CD14-positive monocyte (primary cell): ENCODE results near the gene ARPC1B. TPM values are rescaled to one million over a fixed set of nuclear protein-coding genes. Genes with fewer than 3 reads are reported as not detected.
A peak's percentile ranks its signal among the peaks of the same experiment; 100 is the strongest.
"Not testable (repeated sequence)": the region's sequence is repeated elsewhere in the genome, so short reads cannot be mapped to it uniquely, and the experiment has no call there.

Experiments
- DNase-seq, 3 donors: peaks; one replicate each; pipeline ENCODE4 v3.0.0-alpha.2; 2011 to 2022
- H2AFZ ChIP-seq: 2 replicates; pipeline ENCODE4 v1.6.0; 2012; ENCODE audit warnings: mild to moderate bottlenecking, low read depth, low read length, inconsistent platforms; ENCODE audit not compliant: insufficient read depth, poor library complexity, severe bottlenecking
- H3K27ac ChIP-seq, 2 donors: 1 replicate in 1 of 2; 2 replicates in 1 of 2; pipeline ENCODE4 v1.5.1; 2012 to 2013; ENCODE audit warnings: low read length in 2 of 2, control low read depth in 1 of 2, inconsistent platforms in 1 of 2, low read depth in 1 of 2, mild to moderate bottlenecking in 1 of 2
- H3K27me3 ChIP-seq, 2 donors: one replicate each; pipeline versions ENCODE4 v1.6.0 to v1.6.1; 2011 to 2013; ENCODE audit warnings: low read length in 2 of 2; ENCODE audit not compliant: control insufficient read depth in 2 of 2, insufficient read depth in 2 of 2
- H3K36me3 ChIP-seq, 2 donors: replicated peaks in 1 of 2; 1 replicate in 1 of 2; 2 replicates in 1 of 2; pipeline versions ENCODE4 v1.5.1 to v1.6.1; 2012 to 2013; ENCODE audit warnings: low read length in 2 of 2, control low read depth in 1 of 2, inconsistent platforms in 1 of 2, mild to moderate bottlenecking in 1 of 2; ENCODE audit not compliant: insufficient read depth in 2 of 2, control insufficient read depth in 1 of 2
- H3K4me1 ChIP-seq, 2 donors: 1 replicate in 1 of 2; 2 replicates in 1 of 2; pipeline versions ENCODE4 v1.5.1 to v1.6.1; 2012 to 2013; ENCODE audit warnings: low read length in 2 of 2, control low read depth in 1 of 2, inconsistent platforms in 1 of 2, mild to moderate bottlenecking in 1 of 2, moderate library complexity in 1 of 2; ENCODE audit not compliant: insufficient read depth in 2 of 2, control insufficient read depth in 1 of 2
- H3K4me2 ChIP-seq: replicated peaks from 2 replicates; pipeline ENCODE3; 2012; ENCODE audit warnings: low read length, moderate library complexity, mild to moderate bottlenecking; ENCODE audit not compliant: poor library complexity, severe bottlenecking; ENCODE audit errors: extremely low read depth
- H3K4me3 ChIP-seq, 3 experiments: fragments of 200-600 bp in 1 of 3; sonication (generic) in 1 of 3; replicated peaks in 1 of 3; 1 replicate in 2 of 3; 2 replicates in 1 of 3; pipeline ENCODE4 v1.5.1; 2011 to 2013; ENCODE audit warnings: low read length in 3 of 3, mild to moderate bottlenecking in 3 of 3, control low read depth in 2 of 3, low read depth in 2 of 3, inconsistent platforms in 1 of 3, moderate library complexity in 1 of 3
- H3K79me2 ChIP-seq: 2 replicates; pipeline ENCODE4 v1.6.0; 2012; ENCODE audit warnings: mild to moderate bottlenecking, control low read depth, inconsistent platforms, low read length, moderate library complexity; ENCODE audit not compliant: insufficient read depth
- H3K9ac ChIP-seq: 2 replicates; pipeline ENCODE4 v1.6.0; 2017; ENCODE audit warnings: low read length, mild to moderate bottlenecking; ENCODE audit not compliant: insufficient read depth, poor library complexity, severe bottlenecking
- H3K9me3 ChIP-seq, 2 donors: replicated peaks in 1 of 2; 1 replicate in 1 of 2; 2 replicates in 1 of 2; pipeline versions ENCODE4 v1.5.1 to v1.6.1; 2012 to 2013; ENCODE audit warnings: low read length in 2 of 2, control low read depth in 1 of 2; ENCODE audit not compliant: control insufficient read depth in 1 of 2, insufficient read depth in 1 of 2
- H4K20me1 ChIP-seq: 2 replicates; pipeline ENCODE4 v1.6.0; 2012; ENCODE audit warnings: mild to moderate bottlenecking, low read length, control low read depth, moderate library complexity; ENCODE audit not compliant: insufficient read depth
- H3K27ac Mint-ChIP-seq, 7 donors: one replicate each; pipeline ENCODE4 v1.8.0; 2020; ENCODE audit warnings: mild to moderate bottlenecking in 7 of 7, mixed read lengths in 7 of 7, moderate library complexity in 6 of 7, inconsistent platforms in 2 of 7
- H3K27me3 Mint-ChIP-seq, 3 donors: one replicate each; pipeline ENCODE4 v1.8.0; 2021 to 2022; ENCODE audit warnings: low read depth in 3 of 3, mild to moderate bottlenecking in 3 of 3, mixed read lengths in 3 of 3, moderate library complexity in 3 of 3, inconsistent platforms in 1 of 3
- H3K36me3 Mint-ChIP-seq, 2 donors: one replicate each; pipeline ENCODE4 v1.8.0; 2020; ENCODE audit warnings: mixed read lengths in 2 of 2, inconsistent platforms in 1 of 2, mild to moderate bottlenecking in 1 of 2
- H3K4me1 Mint-ChIP-seq: one replicate; pipeline ENCODE4 v1.8.0; 2020; ENCODE audit warnings: mild to moderate bottlenecking, mixed read lengths
- H3K4me3 Mint-ChIP-seq, 2 donors: one replicate each; pipeline ENCODE4 v1.8.0; 2020; ENCODE audit warnings: mild to moderate bottlenecking in 2 of 2, mixed read lengths in 2 of 2, moderate library complexity in 1 of 2
- H3K9me3 Mint-ChIP-seq, 7 donors: one replicate each; pipeline ENCODE4 v1.8.0; 2020 to 2022; ENCODE audit warnings: mixed read lengths in 7 of 7, mild to moderate bottlenecking in 6 of 7, moderate library complexity in 6 of 7, inconsistent platforms in 2 of 7
- WGBS: methylation state at CpG from one replicate; pipeline ENCODE4 v1.1.5; 2013; ENCODE audit warnings: missing lambda C conversion rate; ENCODE audit not compliant: insufficient coverage; 5-methylcytosine and 5-hydroxymethylcytosine counted together
- intact Hi-C, 2 donors: fragments of 100-400 bp; cut with micrococcal nuclease; formaldehyde crosslinking; loops; one replicate each; pipeline versions ENCODE4 v1.15.0 to v1.15.1; 2023
- polyA plus RNA-seq, 3 donors: library from polyadenylated mRNA; depleted of rRNA in 1 of 3; unstranded in 2 of 3; stranded (reverse) in 1 of 3; fragments of 300-500 nt in 2 of 3; fragments of >200 nt in 1 of 3; fragmentation: Illumina TruSeq in 2 of 3; gene quantifications; 1 replicate in 2 of 3; 2 replicates in 1 of 3; pipeline ENCODE4 v1.2.3, GENCODE V29; 2012 to 2021
- TF ChIP-seq, protein P1 (sequence below): fragments of 200-600 bp; IDR thresholded peaks from one replicate; pipeline ENCODE4 v1.8.0; 2022; ENCODE audit warnings: antibody characterized with exemption, mild to moderate bottlenecking

The ARPC1B gene
- polyA plus RNA-seq, 3 donors, result 1,179 to 1,362 (median 1,282) TPM

DNA sequence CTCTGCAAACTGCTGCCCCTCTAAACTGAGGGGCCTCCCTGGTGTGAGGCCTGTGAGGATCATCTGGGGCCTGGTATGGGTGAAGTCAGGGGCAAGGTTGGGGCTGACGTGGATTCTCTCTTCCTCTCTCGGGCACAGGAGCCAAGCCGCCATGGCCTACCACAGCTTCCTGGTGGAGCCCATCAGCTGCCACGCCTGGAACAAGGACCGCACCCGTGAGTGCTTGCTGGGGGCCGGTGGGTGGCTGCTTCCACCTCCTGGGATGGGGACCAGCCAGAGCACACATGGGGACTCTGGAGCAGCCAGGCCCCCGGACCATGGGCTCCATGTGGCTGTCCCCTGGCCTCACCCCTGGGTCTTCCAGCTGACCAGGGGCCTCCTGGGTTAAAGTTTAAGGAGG lies 11.0 kb downstream of the ARPC1B start:
- intact Hi-C loops, result no loop called here
- peak overlapping the region; percentile 27 for H3K4me2 ChIP-seq
- peaks cover 0 to 3% (median 0%) of the 10 kb centered on the region in 3 donors for H3K27me3 Mint-ChIP-seq
- no peaks in the 10 kb centered on the region for H3K27me3 ChIP-seq
- no peak for DNase-seq
- H3K4me1 Mint-ChIP-seq, result peaks cover 47% of the 10 kb centered on the region
- H4K20me1 ChIP-seq, result peaks cover 99% of the 10 kb centered on the region
- peaks cover 44 to 90% of the 10 kb centered on the region in 2 donors for H3K36me3 Mint-ChIP-seq
- H3K36me3 ChIP-seq, result peaks cover 79 to 88% of the 10 kb centered on the region in 2 donors
- H3K4me3 Mint-ChIP-seq, result no peak overlapping the region
- H2AFZ ChIP-seq, result no peak overlapping the region
- H3K27ac Mint-ChIP-seq, result peak overlapping the region; percentile 65 to 88 (median 77)
- peak overlapping the region; percentile 12 for H3K9ac ChIP-seq
- H3K4me3 ChIP-seq, result no peak overlapping the region
- TF ChIP-seq, protein P1, sequence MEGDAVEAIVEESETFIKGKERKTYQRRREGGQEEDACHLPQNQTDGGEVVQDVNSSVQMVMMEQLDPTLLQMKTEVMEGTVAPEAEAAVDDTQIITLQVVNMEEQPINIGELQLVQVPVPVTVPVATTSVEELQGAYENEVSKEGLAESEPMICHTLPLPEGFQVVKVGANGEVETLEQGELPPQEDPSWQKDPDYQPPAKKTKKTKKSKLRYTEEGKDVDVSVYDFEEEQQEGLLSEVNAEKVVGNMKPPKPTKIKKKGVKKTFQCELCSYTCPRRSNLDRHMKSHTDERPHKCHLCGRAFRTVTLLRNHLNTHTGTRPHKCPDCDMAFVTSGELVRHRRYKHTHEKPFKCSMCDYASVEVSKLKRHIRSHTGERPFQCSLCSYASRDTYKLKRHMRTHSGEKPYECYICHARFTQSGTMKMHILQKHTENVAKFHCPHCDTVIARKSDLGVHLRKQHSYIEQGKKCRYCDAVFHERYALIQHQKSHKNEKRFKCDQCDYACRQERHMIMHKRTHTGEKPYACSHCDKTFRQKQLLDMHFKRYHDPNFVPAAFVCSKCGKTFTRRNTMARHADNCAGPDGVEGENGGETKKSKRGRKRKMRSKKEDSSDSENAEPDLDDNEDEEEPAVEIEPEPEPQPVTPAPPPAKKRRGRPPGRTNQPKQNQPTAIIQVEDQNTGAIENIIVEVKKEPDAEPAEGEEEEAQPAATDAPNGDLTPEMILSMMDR, result no peak
- H3K4me1 ChIP-seq, result peaks cover 42 to 64% of the 10 kb centered on the region in 2 donors
- WGBS, result 11% methylated on average over 8 of the region's 8 CpGs
- H3K9me3 ChIP-seq, result no peaks in the 10 kb centered on the region
- peaks cover 97% of the 10 kb centered on the region for H3K79me2 ChIP-seq
- peak overlapping the region; percentile 62 to 72 for H3K27ac ChIP-seq
- no peaks in the 10 kb centered on the region for H3K9me3 Mint-ChIP-seq

DNA sequence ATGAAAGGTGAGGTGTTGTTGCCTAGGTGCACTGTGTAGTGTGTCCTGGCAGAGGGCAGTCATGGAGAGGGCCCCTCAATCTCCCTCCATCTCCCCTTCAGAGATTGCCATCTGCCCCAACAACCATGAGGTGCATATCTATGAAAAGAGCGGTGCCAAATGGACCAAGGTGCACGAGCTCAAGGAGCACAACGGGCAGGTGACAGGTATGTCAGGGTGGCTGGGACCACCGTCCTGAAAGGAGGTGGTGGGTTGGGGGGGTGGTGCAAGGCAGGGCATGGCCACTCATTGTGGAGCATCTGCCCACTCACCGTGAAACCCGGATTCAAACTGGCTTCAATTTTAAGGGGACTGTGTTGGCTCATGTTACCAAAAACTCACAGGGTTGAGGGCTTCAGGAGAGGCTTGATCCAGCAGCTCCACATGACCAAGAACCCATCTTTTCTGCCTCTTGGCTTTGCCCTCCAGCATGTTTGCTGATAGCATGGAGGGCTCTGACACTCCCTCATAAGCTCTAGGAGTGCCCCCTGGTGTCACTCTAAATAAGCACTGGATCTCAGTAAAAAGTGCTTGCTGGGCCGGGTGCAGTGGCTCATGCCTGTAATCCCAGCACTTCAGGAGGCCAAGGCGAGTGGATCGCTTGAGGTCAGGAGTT lies 12.2 kb downstream of the ARPC1B start:
- 91% methylated on average over 2 of the region's 9 CpGs for WGBS
- Histone ChIP-seq H3K27me3 (no peaks in the 10 kb centered on the region), H3K9ac (no peak overlapping the region), H3K4me3 (no peak overlapping the region), H3K27ac (peak overlapping the region; percentile 16 to 40), H2AFZ (no peak overlapping the region), H3K4me1 (peaks cover 31 to 64% of the 10 kb centered on the region in 2 donors), H3K4me2 (no peak overlapping the region), H3K36me3 (peaks cover 80 to 92% of the 10 kb centered on the region in 2 donors), H3K79me2 (peaks cover 97% of the 10 kb centered on the region), H3K9me3 (no peaks in the 10 kb centered on the region), H4K20me1 (peaks cover 99% of the 10 kb centered on the region)
- peak; percentile 44 to 66 (median 62) for DNase-seq
- Mint-ChIP-seq H3K4me1 (peaks cover 44% of the 10 kb centered on the region), H3K9me3 (no peaks in the 10 kb centered on the region), H3K4me3 (no peak overlapping the region), H3K27ac (peak overlapping the region; percentile 49 to 91 (median 83)), H3K27me3 (peaks cover 0 to 3% (median 0%) of the 10 kb centered on the region in 3 donors), H3K36me3 (peaks cover 50 to 93% of the 10 kb centered on the region in 2 donors)
- intact Hi-C loops, result no loop called here
- TF ChIP-seq, protein P1, result peak; percentile 63

DNA sequence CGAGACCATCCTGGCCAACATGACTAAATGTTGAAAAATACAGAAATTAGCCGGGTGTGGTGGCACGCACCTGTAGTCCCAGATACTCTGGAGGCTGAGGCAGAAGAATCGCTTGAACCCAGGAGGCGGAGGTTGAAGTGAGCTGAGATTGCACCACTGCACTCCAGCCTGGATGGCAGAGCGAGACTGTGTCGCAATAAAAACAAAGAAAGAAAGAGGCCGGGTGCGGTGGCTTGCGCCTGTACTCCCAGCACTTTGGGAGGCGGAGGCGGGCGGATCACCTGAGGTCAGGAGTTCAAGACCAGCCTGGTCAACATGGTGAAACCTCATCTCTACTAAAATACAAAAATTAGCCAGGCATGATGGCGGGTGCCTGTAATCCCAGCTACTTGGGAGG lies 12.7 kb downstream of the ARPC1B start:
- H3K9me3 Mint-ChIP-seq, H3K9ac ChIP-seq, H3K27me3 ChIP-seq, H3K9me3 ChIP-seq, H3K4me3 Mint-ChIP-seq, H3K27me3 Mint-ChIP-seq, H2AFZ ChIP-seq, H3K4me3 ChIP-seq, DNase-seq, intact Hi-C loops, H3K4me2 ChIP-seq: not testable (repeated sequence)
- Histone ChIP-seq H3K36me3 (peaks cover 81 to 92% of the 10 kb centered on the region in 2 donors), H4K20me1 (peaks cover 99% of the 10 kb centered on the region), H3K79me2 (peaks cover 97% of the 10 kb centered on the region), H3K27ac (peak overlapping the region in 1 of 2 donors; percentile 40), H3K4me1 (peaks cover 31 to 64% of the 10 kb centered on the region in 2 donors)
- WGBS, result 81% methylated on average over 4 of the region's 14 CpGs
- H3K4me1 Mint-ChIP-seq, result peaks cover 45% of the 10 kb centered on the region
- peaks cover 54 to 94% of the 10 kb centered on the region in 2 donors for H3K36me3 Mint-ChIP-seq
- H3K27ac Mint-ChIP-seq, result peak overlapping the region in 6 of 7 donors; percentile 70 to 91 (median 83)
